Stimulated activated CD4-positive, alpha-beta T cell treated with anti-CD3 and anti-CD28 coated beads, Interleukin-1b, Interleukin-23, amount 100 ng/mL, for 24 hours (primary cell): ENCODE results near the gene ERO1A.

Experiments
- DNase-seq, 4 experiments: peaks; one replicate each; pipeline ENCODE4 v3.0.0-alpha.2; 2020; ENCODE audit warnings: low read depth in 4 of 4, low spot score in 1 of 4

Gene ERO1A

DNA sequence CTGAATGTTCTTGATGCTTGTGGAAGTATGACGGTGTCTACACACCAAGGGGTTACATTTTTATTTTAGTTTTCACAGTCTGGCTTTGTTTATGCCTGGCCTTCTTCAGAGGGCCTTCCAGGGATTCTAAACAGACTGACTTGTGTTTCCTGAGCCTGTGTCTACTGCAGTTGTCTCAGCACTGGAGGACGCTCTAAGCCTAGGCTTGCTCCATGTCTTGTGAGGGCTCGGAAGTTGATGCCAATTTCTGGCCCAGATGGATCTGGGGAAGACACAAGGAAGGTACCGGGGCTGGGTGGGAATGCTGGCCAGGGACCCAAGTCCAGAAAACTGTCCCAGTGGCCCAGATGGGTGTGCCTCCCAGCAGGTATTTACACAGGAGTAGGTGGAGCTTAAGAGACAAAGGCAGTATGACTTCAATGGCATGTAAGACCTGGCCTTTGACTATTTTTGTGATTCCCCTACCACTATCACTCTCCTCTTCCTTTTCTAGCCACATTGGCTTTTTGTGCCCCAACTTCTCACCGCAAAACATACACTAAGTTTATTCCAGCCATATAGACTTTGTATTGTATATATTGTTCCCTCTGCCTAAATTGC is 85.8 kb downstream of the ERO1A start:
- no peak for DNase-seq

GRCh38 chr14:52607061-52607460 is 88.3 kb downstream of the ERO1A start:
- no peak for DNase-seq

GRCh38 chr14:52602131-52602530 is 93.2 kb downstream of the ERO1A start:
- no peak for DNase-seq

DNA sequence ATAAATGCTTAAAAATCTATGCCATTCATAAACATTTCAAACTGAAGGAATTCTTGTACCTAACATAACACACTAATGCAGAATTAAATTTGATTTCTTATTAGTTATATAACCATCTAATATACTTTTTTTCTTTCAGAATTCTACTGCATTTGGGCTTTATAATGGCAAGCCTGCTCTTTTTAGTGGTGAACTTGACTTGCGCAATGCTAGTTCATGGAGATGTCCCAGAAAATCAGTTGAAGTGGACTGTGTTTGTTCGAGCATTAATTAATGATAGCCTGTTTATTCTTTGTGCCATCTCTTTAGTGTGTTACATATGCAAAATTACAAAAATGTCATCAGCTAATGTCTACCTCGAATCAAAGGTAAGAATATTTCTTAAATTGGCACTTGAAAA is 95.4 kb downstream of the ERO1A start:
- no peak for DNase-seq

- DNase-seq: no peak
Measured at GRCh38 chr14:52598568-52598967, 96.8 kb downstream of the ERO1A start.

DNA sequence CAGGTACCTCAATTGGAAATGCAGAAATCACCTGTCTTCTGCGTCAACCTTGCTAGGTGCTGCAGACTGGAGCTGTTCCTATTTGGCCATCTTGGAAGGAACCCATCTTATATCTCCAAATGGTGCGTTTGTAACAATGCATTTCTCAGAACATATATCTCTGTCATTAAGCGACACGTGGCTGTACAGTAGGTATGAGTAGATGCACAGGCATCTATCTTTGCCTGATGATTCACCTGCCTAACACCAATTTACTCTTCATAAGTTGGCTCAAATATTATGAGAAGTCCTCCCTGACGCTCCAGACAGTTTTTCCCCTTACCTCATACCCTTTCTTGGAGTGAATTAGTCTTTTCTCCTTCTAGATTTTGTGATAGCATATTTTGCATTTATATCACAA is 98.5 kb downstream of the ERO1A start:
- no peak for DNase-seq

- no peak for DNase-seq
Measured at GRCh38 chr14:52596320-52596719, 99.0 kb downstream of the ERO1A start.

DNA sequence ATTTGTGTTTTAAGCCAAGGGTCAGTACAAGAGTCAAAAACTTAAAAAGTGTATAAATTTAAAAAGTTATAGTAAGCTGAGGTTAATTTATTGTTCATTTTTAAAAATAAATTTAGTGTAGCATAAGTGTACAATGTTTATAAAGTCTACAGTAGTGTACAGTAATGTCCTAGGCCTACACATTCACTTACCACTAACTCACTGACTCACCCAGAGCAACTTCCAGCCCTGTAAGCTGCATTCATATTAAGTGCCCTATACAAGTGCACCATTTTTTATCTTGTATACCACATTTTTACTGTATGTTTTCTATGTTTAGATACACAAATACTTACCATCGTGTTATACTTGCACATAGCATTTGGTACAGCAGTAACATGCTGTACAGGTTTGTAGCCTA is 105.0 kb downstream of the ERO1A start:
- DNase-seq: no peak
